HepG2 (cell line): Measurements from ENCODE around the gene ZNF79. TPM values are rescaled to one million over a fixed set of nuclear protein-coding genes. Genes with fewer than 3 reads are reported as not detected.
A peak's percentile ranks its signal among the peaks of the same experiment; 100 is the strongest.

Source experiments
- ATAC-seq: fragments of 200-7000 bp; cut with Tn5 transposase; 3 replicates; pipeline ENCODE4 v1.9.1; 2020; ENCODE audit warnings: mild to moderate bottlenecking, moderate library complexity
- BruUV-seq: library from RNA; stranded (reverse); fragments of 400-500 nt; replicated peaks from 2 replicates; lab custom pipeline; 2021; lab: Mats Ljungman, UMichigan
- CTCF ChIA-PET: fragments of 300-600 bp; formaldehyde crosslinking; extraction: SDS; loops from one replicate; lab custom pipeline; 2021; ENCODE audit warnings: low total read pairs, inconsistent platforms, low intra/inter-chr PET ratio; lab: Yijun Ruan, JAX
- POLR2A ChIA-PET: fragments of 350-600 bp; sonication (Branson Sonifier 250); formaldehyde crosslinking; loops from one replicate; lab custom pipeline; 2020; ENCODE audit warnings: antibody characterized with exemption, inconsistent platforms; lab: Yijun Ruan, JAX
- DNase-seq: peaks from one replicate; pipeline ENCODE4 v3.0.0-alpha.2; 2015; ENCODE audit warnings: low spot score
- FAIRE-seq: peaks from 3 replicates; lab custom pipeline; 2011; peaks lifted over from hg19 to GRCh38; lab: Jason Lieb, UNC
- H2AFZ ChIP-seq: one replicate; pipeline ENCODE4 v1.6.1; 2011; ENCODE audit warnings: low read length, inconsistent platforms
- H3K27ac ChIP-seq: fragments of 300-600 bp; 3 replicates; pipeline ENCODE4 v1.8.0; 2011; ENCODE audit warnings: mixed run types, mild to moderate bottlenecking, mixed read lengths, low read length, inconsistent platforms; ENCODE audit not compliant: insufficient read depth; ENCODE audit errors: extremely low read length
- H3K27me3 ChIP-seq, 2 experiments: fragments of 200-600 bp in 1 of 2; 2 replicates in 1 of 2; 3 replicates in 1 of 2; pipeline versions ENCODE4 v1.6.0 to v1.8.0; 2011; ENCODE audit warnings: low read length in 2 of 2, mild to moderate bottlenecking in 2 of 2, moderate library complexity in 2 of 2, inconsistent platforms in 1 of 2; ENCODE audit not compliant: insufficient read depth in 2 of 2, control insufficient read depth in 1 of 2
- H3K36me3 ChIP-seq, 2 experiments: fragments of 200-600 bp in 1 of 2; replicated peaks in 1 of 2; 2 replicates in 1 of 2; 3 replicates in 1 of 2; pipeline versions ENCODE4 v1.5.1 to v1.8.0; 2011; ENCODE audit warnings: low read length in 2 of 2, inconsistent platforms in 1 of 2; ENCODE audit not compliant: insufficient read depth in 2 of 2, control insufficient read depth in 1 of 2
- H3K4me1 ChIP-seq: 2 replicates; pipeline ENCODE4 v1.5.1; 2012; ENCODE audit warnings: low read length, inconsistent platforms; ENCODE audit not compliant: insufficient read depth
- H3K4me2 ChIP-seq: 2 replicates; pipeline ENCODE4 v1.6.0; 2011; ENCODE audit warnings: low read depth, low read length, inconsistent platforms
- H3K4me3 ChIP-seq, 3 experiments: fragments of 200-600 bp in 1 of 3; sonication (generic), shearing (Covaris generic) in 1 of 3; replicated peaks in 1 of 3; 2 replicates each; pipeline ENCODE4 v1.5.1; 2011 to 2016; ENCODE audit warnings: low read length in 3 of 3, inconsistent platforms in 2 of 3, low read depth in 2 of 3, mild to moderate bottlenecking in 2 of 3, control low read depth in 1 of 3, mixed read lengths in 1 of 3; ENCODE audit not compliant: insufficient read depth in 1 of 3
- H3K79me2 ChIP-seq: one replicate; pipeline ENCODE4 v1.6.1; 2011; ENCODE audit warnings: low read length, inconsistent platforms; ENCODE audit not compliant: insufficient read depth
- H3K9ac ChIP-seq: 2 replicates; pipeline ENCODE4 v1.6.0; 2011; ENCODE audit warnings: mild to moderate bottlenecking, low read depth, low read length, inconsistent platforms; ENCODE audit not compliant: insufficient read depth
- H3K9me3 ChIP-seq: 2 replicates; pipeline ENCODE4 v1.5.1; 2012; ENCODE audit warnings: mild to moderate bottlenecking, low read length
- H4K20me1 ChIP-seq: 2 replicates; pipeline ENCODE4 v1.6.0; 2011; ENCODE audit warnings: inconsistent platforms, mild to moderate bottlenecking, low read length, moderate library complexity; ENCODE audit not compliant: insufficient read depth
- AGO2 ChIP-seq: fragments of 200-400 bp; formaldehyde crosslinking; optimal IDR thresholded peaks from 2 replicates; pipeline ENCODE3; 2017; ENCODE audit warnings: mild to moderate bottlenecking, low read depth, low read length, moderate library complexity
- ATM ChIP-seq: fragments of 450-650 bp; IDR thresholded peaks from 2 replicates; pipeline ENCODE4 v1.7.1; 2017; ENCODE audit warnings: mild to moderate bottlenecking, borderline replicate concordance
- HNF4A ChIP-seq: sonication (generic); formaldehyde crosslinking; IDR thresholded peaks from 2 replicates; pipeline ENCODE4 v1.4.0; 2020; ENCODE audit warnings: missing genetic modification reagents
- RBFOX2 ChIP-seq: fragments of 200-400 bp; formaldehyde crosslinking; IDR thresholded peaks from 2 replicates; pipeline ENCODE4 v1.6.1; 2017; ENCODE audit warnings: low read depth, mild to moderate bottlenecking, low read length
- ZNF331 ChIP-seq: sonication (generic); formaldehyde crosslinking; IDR thresholded peaks from 2 replicates; pipeline ENCODE4 v1.4.0; 2020; ENCODE audit warnings: missing genetic modification reagents
- ZNF557 ChIP-seq: sonication (generic); formaldehyde crosslinking; IDR thresholded peaks from 2 replicates; pipeline ENCODE4 v1.4.0; 2020; ENCODE audit warnings: missing genetic modification reagents
- ZNF768 ChIP-seq: sonication (generic); formaldehyde crosslinking; IDR thresholded peaks from 2 replicates; pipeline ENCODE4 v1.4.0; 2020; ENCODE audit warnings: missing genetic modification reagents
- WGBS: methylation state at CpG from one replicate; pipeline ENCODE4 v1.1.6; 2017; ENCODE audit warnings: low lambda C conversion rate; 5-methylcytosine and 5-hydroxymethylcytosine counted together
- in situ Hi-C: cut with HindIII; loops from 2 replicates; pipeline ENCODE4 v1.10.0; 2017; ENCODE audit warnings: low pct_unique_long_range_greater_than_20kb; ENCODE audit not compliant: extremely low pct_ligation_motif_present
- intact Hi-C: fragments of 100-400 bp; cut with micrococcal nuclease; formaldehyde crosslinking; loops from one replicate; pipeline ENCODE4 v1.10.0; 2022; ENCODE audit not compliant: unreplicated experiment
- polyA plus RNA-seq, 8 experiments: library from polyadenylated mRNA; depleted of rRNA in 3 of 8; stranded (reverse) in 7 of 8; unstranded in 1 of 8; fragments of >200 nt; fragmentation: Illumina TruSeq in 4 of 8; extraction: Trizol in 4 of 8; gene quantifications; 2 replicates each; pipeline versions ENCODE4 v1.2.1 to v1.2.3, GENCODE V29; 2011 to 2016; ENCODE audit warnings: low read depth in 4 of 8, missing spikeins in 1 of 8, mixed read lengths in 1 of 8; ENCODE audit not compliant: insufficient read depth in 1 of 8
- total RNA-seq, 5 experiments: library from RNA; depleted of rRNA; stranded (reverse); fragments of >200 nt; fragmentation: Illumina TruSeq; extraction: Trizol; gene quantifications; 2 replicates each; pipeline ENCODE4 v1.2.3, GENCODE V29; 2016; ENCODE audit warnings: low read depth in 1 of 5
- TF ChIP-seq, protein P1 (sequence below): sonication (generic); formaldehyde crosslinking; conservative IDR thresholded peaks from 2 replicates; pipeline ENCODE4 v1.8.0; 2022; ENCODE audit warnings: low read depth, missing genetic modification reagents
- TF ChIP-seq, protein P2 (sequence below): fragments of 450-650 bp; IDR thresholded peaks from 2 replicates; pipeline ENCODE4 v1.6.1; 2017

ZNF79 gene
- total and polyA plus RNA-seq, 2 of the 13 experiments (the other 11 are each of a cell fraction or from before 2014, with no cell fraction given): 3.7 to 8.1 TPM

DNA sequence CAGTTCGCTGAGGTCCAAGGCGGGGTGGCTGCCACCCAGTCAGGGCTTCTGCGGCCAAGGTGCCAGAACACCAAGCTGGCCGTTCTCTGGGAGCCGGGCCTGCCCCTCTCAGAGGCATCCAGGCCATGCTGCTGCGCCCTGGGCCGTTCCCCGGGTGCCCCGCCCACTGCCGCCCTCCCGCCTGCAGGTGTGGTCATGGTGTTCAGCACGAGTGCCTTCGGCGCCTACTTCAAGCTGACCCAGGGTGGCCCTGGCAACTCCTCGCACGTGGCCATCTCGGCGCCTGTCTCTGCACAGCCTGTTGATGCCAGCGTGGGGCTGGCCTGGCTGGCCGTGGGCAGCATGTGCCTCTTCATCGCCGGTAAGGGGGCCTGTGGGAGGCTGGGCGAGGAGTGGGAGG lies 19.6 kb upstream of the ZNF79 start:
- POLR2A ChIA-PET: interaction anchor here (1.0 kb wide), 1 partner anchor 8 kb away, joined by 7 read pairs; the partner anchor contains the start of gene SLC2A8
- no TSS peak for BruUV-seq
- in situ Hi-C loops: no loop called here

GRCh38 chr9:127405344-127406125 lies 18.6 kb upstream of the ZNF79 start:
- H3K27ac ChIP-seq: no peak overlapping the region
- in situ Hi-C loops: no loop called here
- H3K27me3 ChIP-seq: no peaks in the 10 kb centered on the region
- POLR2A ChIA-PET: interaction anchor here (1.0 to 3.4 kb wide), 2 partner anchors 8 to 9 kb away, joined by 7 to 31 read pairs; partner anchors contain the start of gene SLC2A8
- no CpG with 5 or more reads among the region's 20 CpGs for WGBS
- BruUV-seq: no TSS peak
- CTCF ChIA-PET: no interaction called here
- H3K36me3 ChIP-seq: peaks cover 24 to 50% of the 10 kb centered on the region in 2 experiments; a peak in 4 of 5 replicates
- ATAC-seq: no peak
- peaks cover 6% of the 10 kb centered on the region for H3K79me2 ChIP-seq
- intact Hi-C loops: no loop called here
- FAIRE-seq: no peak
- H3K9me3 ChIP-seq: no peaks in the 10 kb centered on the region
- no peak for DNase-seq
- no peak overlapping the region for H3K4me3 ChIP-seq
- peaks cover 9% of the 10 kb centered on the region; the same call in 1 of the 2 replicates for H3K4me1 ChIP-seq
- no peak overlapping the region for H3K4me2 ChIP-seq
- H4K20me1 ChIP-seq: no peaks in the 10 kb centered on the region
- no peak overlapping the region for H3K9ac ChIP-seq
- no peak for TF ChIP-seq ZNF557
- peak; percentile 93 for TF ChIP-seq ZNF768 (CRISPR knock-in tag)
- TF ChIP-seq, protein P1, sequence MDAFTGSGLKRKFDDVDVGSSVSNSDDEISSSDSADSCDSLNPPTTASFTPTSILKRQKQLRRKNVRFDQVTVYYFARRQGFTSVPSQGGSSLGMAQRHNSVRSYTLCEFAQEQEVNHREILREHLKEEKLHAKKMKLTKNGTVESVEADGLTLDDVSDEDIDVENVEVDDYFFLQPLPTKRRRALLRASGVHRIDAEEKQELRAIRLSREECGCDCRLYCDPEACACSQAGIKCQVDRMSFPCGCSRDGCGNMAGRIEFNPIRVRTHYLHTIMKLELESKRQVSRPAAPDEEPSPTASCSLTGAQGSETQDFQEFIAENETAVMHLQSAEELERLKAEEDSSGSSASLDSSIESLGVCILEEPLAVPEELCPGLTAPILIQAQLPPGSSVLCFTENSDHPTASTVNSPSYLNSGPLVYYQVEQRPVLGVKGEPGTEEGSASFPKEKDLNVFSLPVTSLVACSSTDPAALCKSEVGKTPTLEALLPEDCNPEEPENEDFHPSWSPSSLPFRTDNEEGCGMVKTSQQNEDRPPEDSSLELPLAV: no peak
- TF ChIP-seq HNF4A: no peak
- peak; percentile 6 for TF ChIP-seq AGO2
- H2AFZ ChIP-seq: no peak overlapping the region

More for the DNA sequence above, 19.6 kb upstream of the ZNF79 start:
- H2AFZ ChIP-seq: no peak overlapping the region
- CTCF ChIA-PET: no interaction called here
- no peaks in the 10 kb centered on the region for H3K27me3 ChIP-seq
- H3K79me2 ChIP-seq: peaks cover 9% of the 10 kb centered on the region
- no peak overlapping the region for H3K4me3 ChIP-seq
- H3K27ac ChIP-seq: no peak overlapping the region
- no peaks in the 10 kb centered on the region for H3K9me3 ChIP-seq
- FAIRE-seq: no peak
- 95% methylated on average over 4 of the region's 23 CpGs for WGBS
- no peak overlapping the region for H3K4me2 ChIP-seq
- TF ChIP-seq ZNF331 (CRISPR knock-in tag) (no peak), ATM (no peak), AGO2 (peak; percentile 30), RBFOX2 (peak; percentile 78)
- TF ChIP-seq, protein P2, sequence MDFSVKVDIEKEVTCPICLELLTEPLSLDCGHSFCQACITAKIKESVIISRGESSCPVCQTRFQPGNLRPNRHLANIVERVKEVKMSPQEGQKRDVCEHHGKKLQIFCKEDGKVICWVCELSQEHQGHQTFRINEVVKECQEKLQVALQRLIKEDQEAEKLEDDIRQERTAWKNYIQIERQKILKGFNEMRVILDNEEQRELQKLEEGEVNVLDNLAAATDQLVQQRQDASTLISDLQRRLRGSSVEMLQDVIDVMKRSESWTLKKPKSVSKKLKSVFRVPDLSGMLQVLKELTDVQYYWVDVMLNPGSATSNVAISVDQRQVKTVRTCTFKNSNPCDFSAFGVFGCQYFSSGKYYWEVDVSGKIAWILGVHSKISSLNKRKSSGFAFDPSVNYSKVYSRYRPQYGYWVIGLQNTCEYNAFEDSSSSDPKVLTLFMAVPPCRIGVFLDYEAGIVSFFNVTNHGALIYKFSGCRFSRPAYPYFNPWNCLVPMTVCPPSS: no peak
- TF ChIP-seq, all 625 proteins: peak for 2
- no peak overlapping the region for H3K9ac ChIP-seq
- no peaks in the 10 kb centered on the region for H4K20me1 ChIP-seq
- no peak for DNase-seq
- H3K36me3 ChIP-seq: peaks cover 26 to 57% of the 10 kb centered on the region in 2 experiments; a peak in 4 of 5 replicates
- no peak for ATAC-seq
- H3K4me1 ChIP-seq: peaks cover 12% of the 10 kb centered on the region
- intact Hi-C loops: no loop called here
